SKM-1 (cell line): ENCODE measurements around the gene MRPS12.
"Not testable (repeated sequence)": the region's sequence is repeated elsewhere in the genome, so short reads cannot be mapped to it uniquely, and the experiment has no call there.

Experiments
- DNase-seq: peaks from one replicate; lab custom pipeline; 2025; ENCODE audit not compliant: unreplicated experiment; lab: John Stamatoyannopoulos, UW

MRPS12 gene

DNA sequence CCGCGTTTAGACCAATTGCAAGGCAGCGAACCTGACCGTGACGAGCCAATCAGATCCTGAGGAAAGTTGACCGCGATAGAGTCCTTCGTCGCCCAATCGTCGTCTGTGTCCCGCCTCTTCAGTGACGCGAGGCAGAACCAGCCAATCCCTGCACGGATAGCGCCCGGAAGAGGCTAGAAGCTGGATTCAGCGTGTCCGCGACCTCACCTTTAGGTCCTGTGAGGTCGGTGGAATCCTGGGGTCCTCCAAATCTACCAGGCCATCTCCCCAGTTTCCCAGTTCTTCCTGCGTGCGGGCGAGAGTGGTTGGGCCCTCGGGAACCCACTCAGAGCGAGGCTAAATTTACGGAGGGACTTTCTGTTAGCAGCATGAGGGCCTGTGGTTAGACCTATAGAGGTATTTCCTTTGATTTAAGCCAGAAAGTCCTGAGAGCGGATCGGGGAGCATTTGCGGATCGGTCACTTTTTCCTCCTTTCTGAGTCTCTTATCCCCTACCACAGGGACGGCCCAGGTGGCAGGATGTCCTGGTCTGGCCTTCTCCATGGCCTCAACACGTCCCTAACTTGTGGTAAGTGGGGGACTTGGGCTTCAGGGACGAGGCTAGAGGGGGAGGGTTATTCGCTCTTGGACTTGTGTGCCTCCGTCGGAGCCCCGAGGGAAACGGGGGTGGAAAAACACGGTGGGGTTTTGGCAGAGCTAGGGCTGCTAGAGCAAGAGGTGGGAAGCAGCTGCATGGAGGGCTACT is at the start of gene MRPS12:
Gene MRPS12, plus strand, starts transcription at position 169 of the 745 bp plus-strand sequence. Its CDS starts 351 bp downstream, at position 520.
- peak; percentile 97 for DNase-seq

DNA sequence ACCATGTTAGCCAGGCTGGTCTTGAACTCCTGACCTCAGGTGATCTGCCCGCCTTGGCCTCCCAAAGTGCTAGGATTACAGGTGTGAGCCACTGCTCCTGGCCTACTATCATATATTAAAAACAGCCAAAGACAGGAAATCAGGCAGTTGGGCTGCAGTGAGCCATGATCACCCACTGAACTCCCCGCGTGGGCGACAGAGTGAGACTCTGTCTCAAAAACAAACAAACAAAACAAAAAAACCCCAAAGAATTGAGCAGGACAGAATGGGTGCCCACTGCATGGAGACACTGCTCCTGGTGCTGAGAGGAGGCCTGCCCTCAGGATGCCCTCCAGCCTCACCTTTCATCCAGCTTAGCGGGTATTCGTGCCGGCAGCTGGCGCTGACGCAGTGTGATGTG is 47.5 kb upstream of the MRPS12 start:
- DNase-seq = no peak

DNA sequence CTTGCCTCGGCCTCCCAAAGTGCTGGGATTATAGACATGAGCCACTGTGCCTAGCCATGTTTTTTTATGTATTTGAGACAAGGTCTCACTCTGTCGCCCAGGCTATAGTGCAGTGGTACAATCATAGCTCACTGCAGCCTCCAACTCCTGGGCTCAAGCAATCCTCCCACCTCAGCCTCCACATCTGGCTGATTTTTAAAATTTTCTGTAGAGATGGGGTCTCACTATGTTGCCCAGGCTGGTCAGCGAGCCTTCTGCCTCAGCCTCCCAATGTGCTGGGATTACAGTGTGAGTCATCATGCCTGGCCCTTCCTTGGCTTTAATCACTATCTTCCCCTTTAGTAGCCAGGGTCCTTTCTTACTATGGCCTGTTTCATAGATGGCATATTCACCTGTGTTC is 46.1 kb upstream of the MRPS12 start:
- not testable (repeated sequence) for DNase-seq

DNA sequence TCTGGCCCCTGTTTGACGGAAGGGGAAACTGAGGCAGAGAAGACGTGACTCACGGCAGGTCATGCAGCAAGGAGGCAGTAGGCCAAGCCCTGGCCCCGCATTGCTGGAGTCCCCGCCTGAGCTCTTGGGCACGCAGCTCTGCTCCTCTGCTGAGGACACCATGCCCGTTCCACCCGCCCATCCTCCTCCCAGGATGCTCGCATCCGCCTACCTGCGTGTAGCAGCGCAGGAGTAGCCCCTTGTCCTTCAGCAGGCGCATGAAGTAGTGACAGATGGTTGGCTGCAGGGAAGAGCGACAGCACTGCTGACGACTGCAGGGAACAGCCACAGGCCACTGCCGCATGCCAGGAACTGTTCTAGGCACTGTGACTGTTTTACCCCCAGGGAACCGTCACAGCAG is 41.9 kb upstream of the MRPS12 start:
- no peak for DNase-seq

DNA sequence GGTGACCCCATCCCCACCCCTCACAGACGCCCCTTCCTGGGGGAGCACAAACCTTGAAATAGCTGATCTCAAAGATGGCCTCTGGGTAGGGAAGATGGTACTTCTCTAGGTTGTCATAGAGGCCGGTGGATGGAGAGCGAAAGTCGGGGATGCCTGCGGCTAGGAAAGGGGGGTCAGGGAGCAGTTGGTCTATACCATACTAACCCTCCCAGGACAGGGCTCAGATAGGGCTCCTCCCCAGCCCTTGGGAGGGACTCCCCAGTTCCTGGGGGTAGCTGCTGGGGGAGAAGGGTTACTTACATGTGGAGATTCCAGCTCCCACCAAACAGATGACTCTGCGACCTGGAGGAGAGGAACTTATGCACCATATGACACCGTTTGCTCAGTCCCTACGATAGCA is 40.9 kb upstream of the MRPS12 start:
- DNase-seq = no peak

DNA sequence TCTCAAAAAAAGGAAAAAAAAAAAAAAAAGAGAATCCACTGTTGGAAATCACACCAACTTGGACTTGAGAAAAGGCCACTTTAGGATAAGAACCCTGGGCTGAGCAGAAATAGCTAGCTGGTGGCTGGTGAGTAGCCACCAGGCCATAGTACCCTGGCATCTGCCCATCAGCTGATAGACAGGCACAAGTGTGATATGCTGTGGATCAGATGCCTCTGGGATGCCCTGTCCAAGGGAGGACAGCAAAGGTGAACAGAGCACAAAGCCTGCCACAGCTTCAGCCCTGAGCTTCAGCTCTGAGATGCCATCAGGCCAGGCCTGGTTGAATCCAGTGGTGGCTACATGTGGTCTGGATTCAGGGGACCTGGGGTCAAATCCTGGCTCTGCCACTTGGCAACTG is 40.1 kb upstream of the MRPS12 start:
- DNase-seq = no peak

DNA sequence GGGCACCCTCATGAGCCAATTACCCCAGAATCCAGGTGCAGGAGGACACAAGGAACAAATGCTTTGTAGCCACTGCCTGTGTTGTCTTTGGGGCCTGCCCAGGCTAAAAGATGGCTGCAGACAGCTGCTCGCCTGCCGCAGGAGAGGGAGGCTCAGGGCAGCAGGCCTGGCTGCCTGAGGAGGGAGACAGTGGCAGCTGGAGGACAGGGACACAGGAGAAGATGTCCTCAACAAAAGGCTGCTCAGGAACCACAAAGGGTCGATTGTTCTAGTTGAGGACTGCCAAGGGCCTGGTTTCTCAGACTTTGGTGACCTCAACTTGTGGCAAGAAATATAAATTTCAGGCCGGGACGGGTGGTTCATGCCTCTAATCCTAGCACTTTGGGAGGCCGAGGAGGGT is 39.0 kb upstream of the MRPS12 start:
- DNase-seq = no peak

DNA sequence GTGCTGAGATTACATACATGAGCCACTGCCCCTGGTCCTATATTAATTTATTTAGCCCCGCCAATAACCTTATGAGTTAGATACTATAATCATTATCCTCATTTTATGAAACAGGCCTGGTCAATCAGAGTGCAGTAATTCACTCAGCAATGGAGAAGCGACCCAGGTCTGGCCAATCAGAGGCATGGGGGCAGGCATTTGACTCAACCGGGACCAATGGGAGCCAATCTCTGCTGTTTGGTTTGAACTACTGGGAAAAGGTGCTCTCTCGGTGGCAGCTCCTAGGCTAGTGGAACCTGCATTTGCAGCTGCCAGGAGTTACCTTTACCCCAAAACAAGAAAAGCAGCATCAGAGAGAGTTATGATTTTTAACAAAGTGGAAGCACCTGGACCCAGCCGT is 37.9 kb upstream of the MRPS12 start:
- no peak for DNase-seq

DNA sequence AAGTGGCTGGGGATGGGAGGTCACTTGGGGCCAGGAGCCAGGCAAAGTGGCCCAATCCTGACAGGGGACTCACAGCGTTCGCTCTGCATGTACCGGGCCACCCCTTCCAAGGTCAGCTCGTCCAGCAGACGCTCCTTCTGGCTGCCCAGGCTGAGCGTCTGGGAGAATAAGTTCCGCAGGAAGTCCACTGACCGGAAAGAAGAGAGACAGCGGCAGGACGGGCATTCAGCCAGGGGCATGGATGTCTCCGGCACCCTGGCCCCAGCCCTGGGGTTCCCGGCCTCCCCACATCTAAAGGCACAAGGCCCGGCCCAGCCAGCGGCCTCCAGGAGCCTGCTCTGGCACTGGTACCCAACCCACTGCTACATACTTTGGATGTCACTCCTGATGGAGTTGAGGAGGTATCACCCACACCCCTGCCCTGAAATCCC is 37.4 kb upstream of the MRPS12 start:
- DNase-seq = no peak

DNA sequence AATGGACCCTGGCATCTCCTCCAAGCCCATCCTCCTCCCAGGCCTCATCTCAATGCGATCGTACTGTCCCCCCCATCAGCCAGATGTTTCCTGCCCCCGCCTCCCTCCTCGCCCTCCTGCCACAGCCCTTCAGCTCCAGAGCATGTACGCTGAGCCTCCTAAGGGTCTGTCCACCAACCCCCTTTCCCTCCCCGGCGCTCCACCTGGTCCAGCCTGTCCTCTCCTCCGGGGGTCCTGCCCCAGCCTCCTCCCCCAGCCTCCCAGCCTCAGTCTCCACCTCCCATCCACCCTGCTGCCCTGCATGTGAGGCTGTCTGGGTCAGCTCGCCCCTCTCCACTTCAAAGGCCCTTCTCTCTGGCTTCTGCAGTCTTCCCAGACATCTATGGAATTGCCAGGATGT is 35.8 kb upstream of the MRPS12 start:
- DNase-seq = no peak

DNA sequence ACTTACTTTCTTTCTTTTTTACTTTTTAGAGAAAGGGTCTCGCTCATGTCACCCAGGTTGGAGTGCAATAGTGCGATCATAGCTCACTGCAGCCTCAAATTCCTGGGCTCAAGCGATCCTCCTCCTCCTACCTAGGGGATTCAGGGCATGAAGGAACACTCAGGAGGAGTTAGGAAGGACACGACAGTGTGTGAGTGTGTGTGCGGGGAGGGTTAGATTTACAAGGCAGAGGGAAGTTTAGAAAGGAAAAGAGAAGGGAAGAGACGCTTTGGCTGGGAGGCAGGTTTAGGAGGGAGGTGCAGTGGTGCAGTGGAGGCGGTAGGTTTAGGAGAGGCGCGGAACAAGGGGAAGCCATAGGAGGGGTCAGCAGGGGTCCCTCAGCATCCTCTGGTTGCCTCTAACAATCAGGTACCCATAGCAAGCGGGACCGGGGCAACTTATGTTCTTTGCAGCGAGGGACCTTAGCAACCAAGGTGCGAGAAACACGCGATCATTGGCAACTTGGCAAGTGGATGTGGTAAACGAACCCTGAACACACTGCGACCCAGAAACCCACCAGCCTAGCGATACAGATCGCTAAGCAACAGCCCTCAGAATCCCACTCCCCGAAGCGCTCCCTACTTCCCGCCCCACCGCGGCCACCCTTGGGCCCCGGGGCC is 31.8 kb upstream of the MRPS12 start:
- DNase-seq = no peak

DNA sequence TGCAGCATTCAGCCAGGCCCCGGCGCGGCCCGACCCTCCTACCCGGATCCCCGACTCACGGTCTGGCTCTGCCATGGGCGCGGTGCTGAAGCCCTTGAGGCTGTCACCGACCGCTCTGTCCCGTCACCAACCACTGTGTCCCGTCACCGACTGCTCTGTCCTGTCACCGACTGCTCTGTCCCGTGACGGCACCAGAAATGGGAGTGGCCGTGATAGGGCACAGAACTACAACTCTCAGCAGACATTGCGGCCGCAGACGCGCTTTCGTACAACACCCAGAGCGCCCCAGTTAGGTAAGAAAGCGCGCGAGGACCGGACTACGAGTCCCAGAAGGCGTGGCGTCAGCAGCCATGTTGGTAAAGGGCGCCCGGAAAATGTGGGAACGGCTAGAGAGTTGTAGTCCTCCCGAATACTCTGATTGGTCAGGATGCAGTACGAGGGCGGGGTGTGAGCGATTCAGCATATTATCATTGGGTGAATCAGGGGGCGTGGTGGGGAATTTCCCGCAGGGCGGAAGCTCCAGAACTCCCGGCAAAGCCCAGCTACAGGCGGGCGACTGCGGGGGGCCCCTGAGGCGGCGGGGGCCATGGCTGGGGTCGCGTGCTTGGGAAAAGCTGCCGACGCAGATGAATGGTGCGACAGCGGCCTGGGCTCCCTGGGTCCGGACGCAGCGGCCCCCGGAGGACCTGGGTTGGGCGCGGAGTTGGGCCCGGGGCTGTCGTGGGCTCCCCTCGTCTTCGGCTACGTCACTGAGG is 31.1 kb upstream of the MRPS12 start, which contains the start of the genes NFKBIB and SIRT2:
Gene NFKBIB, plus strand, starts transcription at position 523 of the 755 bp plus-strand sequence. Its CDS starts 64 bp downstream, at position 587.
Gene SIRT2, minus strand, starts transcription at position 172 of the 755 bp plus-strand sequence. Its CDS starts 97 bp downstream, at position 75.
- DNase-seq = peak; percentile 98

DNA sequence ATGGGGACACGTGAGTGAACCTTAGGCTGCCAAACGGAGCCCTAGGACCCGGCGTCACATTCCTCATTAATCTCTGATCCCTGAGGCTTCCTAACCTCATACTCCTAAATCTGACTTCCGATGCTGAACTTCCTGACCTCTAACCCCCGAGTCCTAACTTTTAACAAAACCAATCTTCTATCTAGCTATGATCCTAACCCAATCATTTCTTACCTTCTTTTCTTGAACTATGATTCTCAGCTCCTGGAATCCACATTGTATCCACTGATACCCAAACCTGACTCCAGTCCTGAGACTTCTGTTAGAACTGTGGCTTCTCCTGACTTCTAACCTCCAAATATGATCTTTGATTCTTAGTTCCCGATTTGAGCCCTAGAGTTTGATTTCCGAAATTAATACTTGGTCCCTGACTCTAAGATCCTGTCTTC is 30.5 kb upstream of the MRPS12 start:
- DNase-seq = no peak

DNA sequence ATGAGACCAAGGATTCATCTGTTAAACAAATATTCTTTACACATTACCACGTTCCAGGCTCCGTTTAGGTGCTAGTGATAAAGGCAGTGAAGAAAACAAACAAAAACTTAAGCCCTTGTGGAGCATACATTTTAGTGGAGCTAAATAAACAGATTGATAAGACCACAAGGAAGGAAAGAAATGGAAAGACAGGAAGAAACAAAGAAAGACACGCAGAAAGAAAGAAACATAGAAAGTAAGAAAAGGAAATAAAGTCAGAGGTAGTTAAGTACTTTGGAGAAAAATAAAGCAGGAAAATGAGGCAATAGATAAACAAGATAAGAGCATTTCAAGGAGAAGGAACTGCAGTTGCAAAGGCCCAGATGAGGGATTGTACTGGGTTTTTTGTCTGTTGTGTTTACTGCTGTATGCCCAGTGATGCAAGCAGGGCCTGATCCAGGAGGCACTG is 30.0 kb upstream of the MRPS12 start:
- no peak for DNase-seq

DNA sequence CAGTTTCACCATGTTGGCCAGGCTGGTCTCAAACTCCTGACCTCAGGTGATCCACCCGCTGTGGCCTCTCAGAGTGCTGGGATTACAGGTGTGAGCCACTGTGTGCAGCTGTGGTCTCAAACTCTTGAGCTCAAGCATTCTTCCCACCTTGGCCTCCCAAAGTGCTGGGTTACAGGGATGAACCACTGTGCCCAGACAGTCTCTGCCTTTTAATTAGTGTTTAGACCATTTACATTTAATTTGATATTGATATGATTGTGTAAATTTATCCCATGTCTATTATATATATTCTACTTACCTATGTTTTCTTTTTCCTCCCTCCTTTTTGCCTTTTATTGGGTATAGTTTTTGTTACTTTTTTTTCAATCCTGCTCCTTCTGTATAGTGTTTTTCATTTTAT is 29.1 kb upstream of the MRPS12 start:
- no peak for DNase-seq

DNA sequence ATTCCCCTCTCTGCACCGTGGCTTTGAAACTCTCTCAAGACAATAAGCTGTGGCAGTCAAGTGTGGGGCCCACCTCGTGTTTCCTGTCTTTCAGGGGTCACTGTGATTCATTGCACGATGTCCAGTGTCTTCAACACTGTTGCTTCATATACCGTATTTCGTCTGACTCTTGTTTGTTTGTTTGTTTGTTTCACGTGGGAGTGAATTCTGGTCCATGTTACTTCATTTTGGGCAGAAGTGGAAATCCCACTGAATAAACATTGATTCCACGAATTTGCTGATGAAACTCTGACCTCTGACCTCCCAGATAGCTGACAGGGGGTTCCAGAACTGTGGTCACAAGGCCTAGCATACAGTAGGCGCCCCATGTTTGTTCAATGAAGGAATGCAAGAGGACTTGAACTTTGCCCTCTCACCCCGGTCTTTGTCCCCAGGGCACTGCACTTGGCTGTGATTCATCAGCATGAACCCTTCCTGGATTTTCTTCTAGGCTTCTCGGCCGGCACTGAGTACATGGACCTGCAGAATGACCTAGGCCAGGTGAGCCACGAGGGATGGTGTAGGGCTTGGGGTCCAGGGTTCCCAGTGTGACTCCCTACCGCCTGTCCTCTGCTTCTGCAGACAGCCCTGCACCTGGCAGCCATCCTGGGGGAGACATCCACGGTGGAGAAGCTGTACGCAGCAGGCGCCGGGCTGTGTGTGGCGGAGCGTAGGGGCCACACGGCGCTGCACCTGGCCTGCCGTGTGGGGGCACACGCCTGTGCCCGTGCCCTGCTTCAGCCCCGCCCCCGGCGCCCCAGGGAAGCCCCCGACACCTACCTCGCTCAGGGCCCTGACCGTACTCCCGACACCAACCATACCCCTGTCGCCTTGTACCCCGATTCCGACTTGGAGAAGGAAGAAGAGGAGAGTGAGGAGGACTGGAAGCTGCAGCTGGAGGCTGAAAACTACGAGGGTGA is 25.9 kb upstream of the MRPS12 start:
- DNase-seq = no peak

DNA sequence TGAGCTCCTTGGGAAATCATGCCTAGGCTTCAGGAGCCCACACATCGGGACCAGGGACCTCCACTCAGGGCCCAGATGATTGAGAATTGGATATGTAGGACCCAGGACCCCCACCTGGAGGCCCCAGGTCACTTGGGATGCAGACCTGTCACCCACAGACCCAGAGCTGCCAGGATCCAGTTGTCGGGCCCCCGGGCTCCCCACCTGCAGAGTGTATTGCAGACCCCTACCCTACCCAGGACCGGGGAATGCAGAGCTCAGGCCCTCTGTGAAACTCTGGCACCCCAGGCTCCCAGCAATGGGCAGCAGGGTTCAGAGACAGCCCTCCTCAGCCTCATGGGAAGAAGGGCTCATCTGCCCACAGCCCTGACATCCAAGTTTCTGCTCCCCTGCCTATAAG is 25.1 kb upstream of the MRPS12 start:
- no peak for DNase-seq

DNA sequence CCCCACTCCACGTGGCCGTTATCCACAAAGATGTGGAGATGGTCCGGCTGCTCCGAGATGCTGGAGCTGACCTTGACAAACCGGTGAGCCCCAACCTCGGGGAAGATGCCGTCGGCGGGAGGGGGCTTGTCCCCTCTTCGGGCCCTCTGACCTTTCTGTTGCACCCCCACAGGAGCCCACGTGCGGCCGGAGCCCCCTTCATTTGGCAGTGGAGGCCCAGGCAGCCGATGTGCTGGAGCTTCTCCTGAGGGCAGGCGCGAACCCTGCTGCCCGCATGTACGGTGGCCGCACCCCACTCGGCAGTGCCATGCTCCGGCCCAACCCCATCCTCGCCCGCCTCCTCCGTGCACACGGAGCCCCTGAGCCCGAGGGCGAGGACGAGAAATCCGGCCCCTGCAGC is 23.5 kb upstream of the MRPS12 start:
- DNase-seq = no peak

DNA sequence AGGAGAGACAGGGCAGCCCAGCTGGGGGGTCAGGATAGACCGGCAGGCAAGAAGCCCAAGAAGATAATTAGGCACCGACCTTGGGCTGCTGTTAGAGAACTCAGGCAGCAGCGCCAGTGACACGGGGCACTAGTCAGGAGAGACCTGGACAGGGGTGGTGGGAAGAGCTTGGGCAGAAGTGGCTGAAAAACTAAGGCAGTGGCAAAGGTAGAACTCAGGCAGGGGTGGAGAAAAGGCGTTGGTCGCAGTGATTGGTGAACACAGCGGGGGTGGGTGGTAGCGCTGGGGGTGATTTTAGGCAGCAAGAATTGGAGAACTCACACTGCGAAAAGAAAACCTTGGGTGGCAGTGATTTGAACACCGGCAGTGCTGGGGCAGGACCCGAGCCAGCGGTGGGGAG is 23.1 kb upstream of the MRPS12 start:
- no peak for DNase-seq

DNA sequence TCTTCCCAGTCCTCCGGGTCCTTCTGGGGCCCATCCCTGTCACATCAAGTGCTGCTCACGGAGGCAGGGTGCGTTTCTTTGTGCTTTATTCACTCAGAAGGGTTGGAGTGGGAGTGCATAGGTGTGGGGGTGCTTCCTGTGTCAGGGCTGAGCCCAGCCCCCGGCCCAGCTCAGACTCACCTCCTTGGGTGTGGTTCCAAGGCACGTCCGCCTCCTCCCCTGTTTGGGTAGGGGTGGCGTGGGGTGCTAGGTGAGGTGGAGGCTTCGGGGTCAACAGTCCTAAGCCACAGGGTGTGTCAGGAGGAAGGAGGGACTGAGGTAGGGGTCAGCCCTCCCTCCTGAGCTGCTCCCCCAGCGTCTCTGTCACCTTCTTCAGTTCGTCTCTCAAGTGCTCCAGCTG is 21.8 kb upstream of the MRPS12 start:
- DNase-seq = no peak
